ENCODE results near the gene RGS9. TPM values are rescaled to one million over a fixed set of nuclear protein-coding genes. Genes with fewer than 3 reads are reported as not detected.
"Not testable (repeated sequence)": the region's sequence is repeated elsewhere in the genome, so short reads cannot be mapped to it uniquely, and the experiment has no call there.

Gene RGS9
- 1.8 and 2.8 TPM in 2 replicates for total RNA-seq (2021)
- Bru-seq, nascent RNA: percentile 17 among the genes with signal in this experiment
- percentile 17 among the genes with signal in this experiment for BruChase-seq, experiment 1, labeled RNA remaining after a 2-hour chase
- percentile 19 among the genes with signal in this experiment for BruChase-seq, experiment 2, labeled RNA remaining after a 6-hour chase
- long read RNA-seq, transcript RGS9-212 (3 exons, 2,736 nt): major isoform, 6 of 7 reads
- long read RNA-seq, partial matches to known transcripts: 0 of 7 reads
- long read RNA-seq, other reads (novel, unspliced or antisense): 1 of 7 reads

DNA sequence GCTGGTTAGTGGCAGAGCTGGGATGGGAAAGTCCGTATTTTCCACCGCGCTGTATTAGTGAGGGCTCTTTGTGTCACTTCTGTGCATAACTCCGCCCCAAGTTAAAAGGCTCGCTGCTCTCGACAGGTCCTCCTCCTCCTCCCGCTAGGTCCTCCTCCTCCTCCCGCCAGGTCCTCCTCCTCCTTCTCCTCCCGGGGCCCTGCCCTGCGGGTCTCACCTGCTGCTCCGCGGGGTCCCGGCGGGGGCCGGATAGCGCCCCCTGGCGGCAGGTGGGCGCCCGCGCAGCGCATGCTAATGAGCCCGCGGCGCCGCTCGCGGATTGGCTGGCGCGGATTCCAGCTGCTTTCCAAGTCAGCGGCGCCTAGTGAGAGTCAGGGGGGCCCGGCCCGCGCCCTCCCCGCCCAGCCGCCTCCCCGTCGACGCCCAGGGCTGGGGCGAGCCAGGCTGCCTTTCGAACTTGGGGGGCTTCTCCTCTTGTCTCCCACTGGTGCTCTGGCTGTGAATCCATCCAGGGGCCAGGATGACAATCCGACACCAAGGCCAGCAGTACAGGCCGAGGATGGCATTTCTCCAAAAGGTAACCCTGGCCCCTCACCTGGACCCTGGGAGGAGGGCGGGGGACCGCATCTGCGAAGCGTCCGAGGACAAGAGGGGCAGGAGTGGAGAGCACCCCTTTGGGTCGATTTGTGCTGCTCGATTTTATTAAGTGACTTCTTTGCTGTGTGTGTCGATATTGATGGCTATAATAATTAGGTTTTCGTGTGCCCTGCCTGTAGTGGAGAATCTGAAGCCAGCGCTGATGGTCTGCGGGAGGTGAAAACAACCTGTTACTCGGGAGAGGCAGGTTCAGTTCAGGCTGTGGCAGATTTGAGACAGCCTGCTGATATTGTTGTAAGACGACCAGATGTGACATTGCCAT, at the start of gene RGS9:
RGS9 (plus strand) TSS at position 350 of the 919 bp plus-strand sequence; CDS start at position 521, 171 bp downstream.
- BruUV-seq (replicated peaks): no TSS peak
- ChIA-PET CTCF (interaction anchor here (0.7 kb wide), 1 partner anchor 367 kb away, joined by 3 read pairs; no protein-coding TSS in a partner anchor), POLR2A (ENCODE audit: low non-redundant PET) (no interaction called here)
- peak; percentile 74 for DNase-seq (ENCODE audit: low spot score)
- Histone ChIP-seq H3K9me3 (ENCODE audit: low read depth, low read length, poor library complexity, severe bottlenecking) (no peaks in the 10 kb centered on the region), H3K27ac (ENCODE audit: low read depth, low read length, poor library complexity, severe bottlenecking) (no peak within 1 kb of the TSS), H3K27me3 (replicated peaks; ENCODE audit: insufficient read depth, low read depth, low read length, poor library complexity) (peaks cover 26% of the 10 kb centered on the region), H3K4me3 (ENCODE audit: low read depth, low read length, poor library complexity, severe bottlenecking) (peak within 1 kb of the TSS; percentile 30), H3K36me3 (ENCODE audit: insufficient read depth, low read length, poor library complexity, severe bottlenecking) (no peaks in the 10 kb centered on the region), H3K4me1 (ENCODE audit: insufficient read depth, low read length, poor library complexity, severe bottlenecking) (no peaks in the 10 kb centered on the region)
- intact Hi-C loops (cut with micrococcal nuclease; ENCODE audit: unreplicated experiment): loop anchor here (5.0 kb wide), 1 partner anchor 60 kb away; no protein-coding TSS in a partner anchor
- TF ChIP-seq, protein P1, sequence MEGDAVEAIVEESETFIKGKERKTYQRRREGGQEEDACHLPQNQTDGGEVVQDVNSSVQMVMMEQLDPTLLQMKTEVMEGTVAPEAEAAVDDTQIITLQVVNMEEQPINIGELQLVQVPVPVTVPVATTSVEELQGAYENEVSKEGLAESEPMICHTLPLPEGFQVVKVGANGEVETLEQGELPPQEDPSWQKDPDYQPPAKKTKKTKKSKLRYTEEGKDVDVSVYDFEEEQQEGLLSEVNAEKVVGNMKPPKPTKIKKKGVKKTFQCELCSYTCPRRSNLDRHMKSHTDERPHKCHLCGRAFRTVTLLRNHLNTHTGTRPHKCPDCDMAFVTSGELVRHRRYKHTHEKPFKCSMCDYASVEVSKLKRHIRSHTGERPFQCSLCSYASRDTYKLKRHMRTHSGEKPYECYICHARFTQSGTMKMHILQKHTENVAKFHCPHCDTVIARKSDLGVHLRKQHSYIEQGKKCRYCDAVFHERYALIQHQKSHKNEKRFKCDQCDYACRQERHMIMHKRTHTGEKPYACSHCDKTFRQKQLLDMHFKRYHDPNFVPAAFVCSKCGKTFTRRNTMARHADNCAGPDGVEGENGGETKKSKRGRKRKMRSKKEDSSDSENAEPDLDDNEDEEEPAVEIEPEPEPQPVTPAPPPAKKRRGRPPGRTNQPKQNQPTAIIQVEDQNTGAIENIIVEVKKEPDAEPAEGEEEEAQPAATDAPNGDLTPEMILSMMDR (conservative IDR thresholded peaks at IDR 0.05; ENCODE audit: low read depth, low read length): peak; percentile 88
- TF ChIP-seq EZH2 (IDR thresholded peaks at IDR 0.05; ENCODE audit: borderline replicate concordance, low read depth, low read length, poor library complexity, severe bottlenecking): no peak

GRCh38 chr17:65088621-65089360, 48.4 kb upstream of the RGS9 start:
- no TSS peak for BruUV-seq (replicated peaks)
- Histone ChIP-seq H3K4me3 (ENCODE audit: low read depth, low read length, poor library complexity, severe bottlenecking) (no peak overlapping the region), H3K27ac (ENCODE audit: low read depth, low read length, poor library complexity, severe bottlenecking) (no peak overlapping the region), H3K27me3 (replicated peaks; ENCODE audit: insufficient read depth, low read depth, low read length, poor library complexity) (peaks cover 26% of the 10 kb centered on the region), H3K9me3 (ENCODE audit: low read depth, low read length, poor library complexity, severe bottlenecking) (no peaks in the 10 kb centered on the region), H3K36me3 (ENCODE audit: insufficient read depth, low read length, poor library complexity, severe bottlenecking) (no peaks in the 10 kb centered on the region), H3K4me1 (ENCODE audit: insufficient read depth, low read length, poor library complexity, severe bottlenecking) (no peaks in the 10 kb centered on the region)
- ChIA-PET POLR2A (ENCODE audit: low non-redundant PET) (no interaction called here), CTCF (no interaction called here)
- intact Hi-C loops (cut with micrococcal nuclease; ENCODE audit: unreplicated experiment): no loop called here
- TF ChIP-seq, protein P1 (conservative IDR thresholded peaks at IDR 0.05; ENCODE audit: low read depth, low read length): no peak
- no peak for TF ChIP-seq EZH2 (IDR thresholded peaks at IDR 0.05; ENCODE audit: borderline replicate concordance, low read depth, low read length, poor library complexity, severe bottlenecking)
- DNase-seq (ENCODE audit: low spot score): no peak

- Histone ChIP-seq H3K27ac (ENCODE audit: low read depth, low read length, poor library complexity, severe bottlenecking) (no peak overlapping the region), H3K9me3 (ENCODE audit: low read depth, low read length, poor library complexity, severe bottlenecking) (no peaks in the 10 kb centered on the region), H3K36me3 (ENCODE audit: insufficient read depth, low read length, poor library complexity, severe bottlenecking) (no peaks in the 10 kb centered on the region), H3K27me3 (replicated peaks; ENCODE audit: insufficient read depth, low read depth, low read length, poor library complexity) (peaks cover 26% of the 10 kb centered on the region), H3K4me3 (ENCODE audit: low read depth, low read length, poor library complexity, severe bottlenecking) (no peak overlapping the region), H3K4me1 (ENCODE audit: insufficient read depth, low read length, poor library complexity, severe bottlenecking) (no peaks in the 10 kb centered on the region)
- POLR2A ChIA-PET (ENCODE audit: low non-redundant PET): no interaction called here
- intact Hi-C loops (cut with micrococcal nuclease; ENCODE audit: unreplicated experiment): no loop called here
- CTCF ChIA-PET: interaction anchor here (0.7 kb wide), 1 partner anchor 8 kb away, joined by 3 read pairs; no protein-coding TSS in a partner anchor
- DNase-seq (ENCODE audit: low spot score): no peak
- no peak for TF ChIP-seq EZH2 (IDR thresholded peaks at IDR 0.05; ENCODE audit: borderline replicate concordance, low read depth, low read length, poor library complexity, severe bottlenecking)
- TF ChIP-seq, protein P1 (conservative IDR thresholded peaks at IDR 0.05; ENCODE audit: low read depth, low read length): no peak
- no TSS peak for BruUV-seq (replicated peaks)
Measured at GRCh38 chr17:65092262-65092661, 44.9 kb upstream of the RGS9 start.

GRCh38 chr17:65092721-65093356, 44.3 kb upstream of the RGS9 start:
- BruUV-seq (replicated peaks); DNase-seq (ENCODE audit: low spot score); POLR2A ChIA-PET (ENCODE audit: low non-redundant PET); H3K27ac ChIP-seq (ENCODE audit: low read depth, low read length, poor library complexity, severe bottlenecking); H3K36me3 ChIP-seq (ENCODE audit: insufficient read depth, low read length, poor library complexity, severe bottlenecking); intact Hi-C loops (cut with micrococcal nuclease; ENCODE audit: unreplicated experiment); H3K4me3 ChIP-seq (ENCODE audit: low read depth, low read length, poor library complexity, severe bottlenecking); H3K9me3 ChIP-seq (ENCODE audit: low read depth, low read length, poor library complexity, severe bottlenecking); H3K4me1 ChIP-seq (ENCODE audit: insufficient read depth, low read length, poor library complexity, severe bottlenecking): not testable (repeated sequence)
- peaks cover 26% of the 10 kb centered on the region for H3K27me3 ChIP-seq (replicated peaks; ENCODE audit: insufficient read depth, low read depth, low read length, poor library complexity)
- CTCF ChIA-PET: interaction anchor here (0.7 kb wide), 1 partner anchor 8 kb away, joined by 3 read pairs; no protein-coding TSS in a partner anchor
